ENCODE measurements around the gene TRIM67.

The TRIM67 gene

DNA sequence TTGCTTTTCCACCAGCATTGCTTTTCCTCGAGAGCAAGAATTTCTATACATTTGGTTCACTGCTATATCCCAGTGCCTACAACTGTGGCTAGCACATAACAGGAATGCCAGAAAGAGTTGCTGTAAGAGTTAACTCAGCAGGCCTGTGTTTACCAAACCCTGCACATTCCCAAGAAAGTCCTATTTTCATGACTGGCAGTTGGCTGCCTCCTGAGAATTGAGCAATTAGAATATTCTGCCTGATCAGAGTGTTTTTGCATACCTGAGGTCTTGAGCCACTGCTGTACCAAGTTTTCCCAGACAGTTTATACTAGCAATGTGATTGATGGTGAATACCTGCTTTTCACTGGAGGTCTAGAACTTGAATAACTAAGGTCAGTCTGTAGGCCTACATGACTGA, 76.4 kb downstream of the TRIM67 start:
- DNase-seq = no peak

DNA sequence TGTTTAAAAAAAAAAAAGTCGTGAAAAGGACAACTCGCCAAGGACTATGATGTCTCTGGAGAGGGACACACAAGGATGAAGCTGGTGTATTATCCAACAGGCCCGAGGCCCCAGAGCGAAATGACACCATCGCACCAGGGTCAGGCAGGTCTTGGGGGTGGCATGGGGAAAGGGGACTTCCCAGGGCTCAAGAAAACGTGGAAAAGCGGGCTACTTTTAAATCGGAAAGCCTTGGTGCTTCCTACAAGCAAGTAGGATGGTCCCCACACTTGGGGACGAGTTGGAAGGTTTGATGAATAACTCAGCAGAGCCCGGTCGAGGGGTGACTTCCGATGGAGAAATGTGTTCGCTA, 78.6 kb downstream of the TRIM67 start:
- DNase-seq = peak; percentile 5

DNA sequence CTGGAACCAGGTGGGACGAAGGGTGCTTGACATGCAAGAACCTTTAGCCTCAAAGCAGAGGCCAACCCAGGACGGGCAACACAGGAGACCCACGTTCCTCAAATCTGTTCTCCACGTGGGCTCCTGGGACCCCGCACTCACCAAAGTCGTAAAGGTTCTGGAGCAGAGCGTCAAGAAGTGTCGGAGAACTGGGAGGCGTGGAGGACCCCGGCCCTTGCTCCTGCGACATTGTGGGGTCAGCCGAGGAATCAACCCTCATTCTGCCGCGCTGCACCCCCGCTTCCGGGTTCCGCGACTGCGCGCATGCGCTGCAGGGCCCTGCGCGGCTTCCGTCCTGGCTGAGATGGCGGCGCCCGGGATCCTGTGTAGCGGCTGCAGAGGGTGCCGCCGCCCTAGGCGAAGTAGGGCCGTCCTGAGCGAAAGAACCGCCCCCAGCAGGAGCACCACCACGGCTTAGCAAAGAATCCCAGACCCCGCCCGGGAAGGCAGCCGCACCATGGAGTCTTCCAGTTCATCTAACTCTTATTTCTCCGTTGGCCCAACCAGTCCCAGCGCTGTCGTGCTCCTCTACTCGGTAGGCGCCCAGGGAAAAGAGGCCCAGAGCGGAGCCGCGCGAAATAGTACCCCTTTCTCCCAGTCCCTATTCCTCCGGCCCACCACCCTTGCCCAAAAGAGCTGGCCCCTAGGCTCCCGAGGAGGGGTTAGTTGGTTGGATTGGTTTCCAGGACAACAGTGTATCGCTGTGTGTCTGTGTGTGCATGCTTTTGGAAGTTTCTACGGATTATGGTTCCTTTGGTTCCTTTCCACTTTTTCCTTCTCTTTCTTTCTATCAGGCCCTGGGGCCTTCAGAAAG, 79.3 kb downstream of the TRIM67 start, which contains the start of gene GNPAT:
GNPAT (plus strand) TSS at position 330 of the 853 bp plus-strand sequence; CDS start at position 497, 167 bp downstream.
- peak; percentile 92 for DNase-seq

DNA sequence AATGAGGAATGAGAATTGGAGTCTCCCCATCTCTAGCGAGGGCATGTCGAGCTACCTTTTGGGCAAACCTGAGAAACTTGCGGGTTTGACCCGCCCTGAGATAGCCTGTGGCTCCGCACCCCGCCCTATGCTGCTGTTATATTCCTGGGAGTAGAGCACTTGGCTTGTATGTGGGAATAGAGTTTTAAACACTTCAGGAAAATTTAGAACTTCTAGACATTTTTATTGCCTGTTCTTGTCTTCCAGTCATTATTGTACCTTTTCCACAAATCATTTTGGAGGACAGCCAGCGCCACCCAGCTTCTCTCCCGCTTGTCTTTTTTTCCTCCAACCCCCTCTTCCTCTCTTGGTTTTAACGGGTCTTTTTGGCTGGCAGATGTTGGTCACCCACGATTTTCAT, 79.9 kb downstream of the TRIM67 start:
- DNase-seq = peak; percentile 23

- peak; percentile 6 for DNase-seq
Observed at GRCh38 chr1:231242516-231243198, 80.8 kb downstream of the TRIM67 start.

DNA sequence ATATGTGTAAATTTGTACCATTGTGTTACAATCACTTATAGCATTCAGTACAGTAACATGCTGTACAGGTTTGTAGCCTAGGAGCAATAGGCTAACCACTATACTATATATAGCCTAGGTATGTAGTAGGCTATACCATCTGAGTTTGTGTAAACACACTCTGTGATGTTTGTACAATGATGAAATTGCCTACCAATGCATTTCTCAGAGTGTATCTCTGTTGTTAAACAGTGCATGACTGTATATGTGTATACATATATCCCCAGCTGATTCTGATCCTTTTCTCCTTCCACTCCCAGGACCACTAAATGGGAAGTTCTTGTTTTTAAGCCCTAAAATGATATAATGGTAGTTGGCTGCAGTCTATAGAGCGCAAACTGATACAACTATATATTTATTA, 86.9 kb downstream of the TRIM67 start:
- no peak for DNase-seq

DNA sequence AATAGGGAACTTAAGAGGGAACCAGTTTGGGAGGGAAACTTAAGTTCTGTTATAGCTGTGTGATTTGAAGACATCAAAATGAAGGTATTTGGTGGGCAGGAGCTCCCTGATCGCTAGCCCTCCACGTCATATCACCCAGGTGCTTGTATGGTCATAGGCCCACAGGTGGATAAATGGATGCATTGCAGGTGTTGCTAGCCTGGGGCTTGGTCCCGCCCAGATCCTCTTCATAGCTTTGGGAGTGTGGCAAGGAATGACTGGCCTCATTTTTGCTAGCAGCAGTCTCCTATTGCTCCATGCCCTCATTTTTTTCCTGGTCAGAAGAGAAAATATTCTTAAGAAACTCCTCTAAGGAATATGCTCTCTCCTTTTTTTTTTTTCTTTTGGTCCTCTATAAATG, 90.5 kb downstream of the TRIM67 start:
- DNase-seq = no peak

- DNase-seq = no peak
Observed at GRCh38 chr1:231260351-231260750, 98.5 kb downstream of the TRIM67 start.

DNA sequence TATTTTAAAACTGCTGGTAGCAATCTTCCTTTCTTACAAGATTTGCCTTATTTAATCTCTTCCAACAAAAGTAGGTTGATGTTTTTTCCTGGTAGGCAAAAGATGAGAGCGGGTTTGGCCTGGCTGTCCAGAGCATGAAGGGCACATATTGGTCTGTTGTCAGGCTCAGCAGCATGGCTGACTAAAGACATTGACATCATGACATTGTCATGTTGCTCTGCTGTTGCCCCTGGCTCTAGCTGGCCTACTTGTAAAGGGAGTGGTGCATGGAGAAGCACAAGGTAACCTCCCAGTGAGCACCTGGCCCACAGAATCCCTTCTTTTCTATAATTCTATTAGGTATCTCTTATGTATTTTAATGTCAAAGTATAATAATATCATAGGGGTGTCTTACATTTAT, 102.8 kb downstream of the TRIM67 start:
- DNase-seq = no peak

GRCh38 chr1:231265379-231265778, 103.5 kb downstream of the TRIM67 start:
- no peak for DNase-seq

DNA sequence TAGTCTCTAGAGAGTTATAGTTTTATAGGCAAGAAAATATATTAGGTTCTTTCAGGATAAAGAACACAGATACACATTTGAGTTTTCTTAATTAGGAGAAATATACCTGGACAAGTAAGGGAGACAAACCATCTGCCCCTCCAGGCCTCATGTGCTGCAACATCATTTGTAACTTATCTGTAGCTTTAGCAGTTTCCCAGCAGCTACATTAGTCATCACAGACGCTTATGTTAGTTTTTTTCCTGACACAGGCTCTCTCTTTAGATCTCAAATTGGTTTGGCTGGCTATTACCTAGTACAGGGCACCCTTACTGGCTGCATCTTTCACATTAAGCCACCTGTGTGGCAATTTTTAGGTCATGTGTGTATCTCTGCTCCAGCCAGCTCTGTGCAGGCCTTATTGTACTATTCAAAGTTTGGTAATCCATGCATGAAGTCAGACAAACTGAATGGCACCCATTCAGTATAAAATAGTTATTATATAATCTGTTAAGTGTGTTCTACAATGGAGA, 105.0 kb downstream of the TRIM67 start:
- DNase-seq = no peak
